NCI-H446 (cell line): Measurements from ENCODE around the gene CLSTN2.
A peak's percentile ranks its signal among the peaks of the same experiment; 100 is the strongest.

ENCODE experiments used
- DNase-seq, 2 experiments: peaks; one replicate each; lab custom pipeline; 2025; lab: John Stamatoyannopoulos, UW

The CLSTN2 gene

GRCh38 chr3:140284372-140284771 lies 349.4 kb downstream of the CLSTN2 start:
- no peak for DNase-seq

- peak in 1 of 2 experiments; percentile 32 for DNase-seq
Observed at GRCh38 chr3:140285380-140285779, 350.4 kb downstream of the CLSTN2 start.

- no peak for DNase-seq
Observed at GRCh38 chr3:140288595-140288994, 353.6 kb downstream of the CLSTN2 start.

- DNase-seq, result no peak
Observed at GRCh38 chr3:140290105-140290504, 355.1 kb downstream of the CLSTN2 start.

DNA sequence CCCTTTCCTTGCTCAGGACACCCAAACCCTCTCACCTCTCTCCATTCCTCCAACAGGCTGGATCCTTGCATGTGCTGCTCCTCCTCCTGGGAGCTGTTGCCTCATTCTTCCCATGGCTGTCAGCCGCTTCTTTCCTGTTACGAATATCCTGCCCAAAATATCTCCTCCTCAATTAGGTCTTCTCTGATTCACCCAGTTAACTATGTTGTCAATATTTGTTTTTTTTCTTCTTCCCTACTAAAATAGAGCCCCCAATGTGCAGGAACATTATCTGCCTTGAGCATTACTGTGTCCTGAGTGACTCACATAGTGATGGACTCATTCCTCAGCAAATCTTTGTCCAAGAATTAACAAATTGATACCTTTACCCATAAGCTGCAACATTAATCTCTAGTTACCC lies 357.2 kb downstream of the CLSTN2 start:
- no peak for DNase-seq

GRCh38 chr3:140292684-140293083 lies 357.7 kb downstream of the CLSTN2 start:
- peak in 1 of 2 experiments; percentile 56 for DNase-seq

GRCh38 chr3:140294058-140294457 lies 359.1 kb downstream of the CLSTN2 start:
- DNase-seq, result no peak

- DNase-seq, result peak in 1 of 2 experiments; percentile 59
Observed at GRCh38 chr3:140296796-140297352, 361.9 kb downstream of the CLSTN2 start.

DNA sequence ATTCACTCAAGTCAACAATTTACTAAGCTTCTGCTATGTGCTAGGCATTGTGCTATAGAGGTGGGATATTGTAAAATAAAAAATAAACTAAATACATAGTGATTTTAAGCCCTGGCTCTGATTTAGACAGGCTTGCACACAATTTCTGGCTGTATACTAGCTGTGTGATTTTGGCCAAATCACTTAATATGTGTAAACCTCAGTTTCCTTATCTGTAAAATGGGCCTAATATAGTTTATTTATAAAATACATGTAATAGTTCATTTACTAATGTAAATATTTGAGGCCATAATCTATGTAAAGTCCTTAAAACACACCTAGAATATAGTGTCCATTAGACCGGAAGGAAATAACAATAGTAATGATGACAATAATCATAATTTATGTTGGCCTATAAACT lies 363.1 kb downstream of the CLSTN2 start:
- DNase-seq, result no peak

GRCh38 chr3:140298569-140299070 lies 363.6 kb downstream of the CLSTN2 start:
- no peak for DNase-seq

DNA sequence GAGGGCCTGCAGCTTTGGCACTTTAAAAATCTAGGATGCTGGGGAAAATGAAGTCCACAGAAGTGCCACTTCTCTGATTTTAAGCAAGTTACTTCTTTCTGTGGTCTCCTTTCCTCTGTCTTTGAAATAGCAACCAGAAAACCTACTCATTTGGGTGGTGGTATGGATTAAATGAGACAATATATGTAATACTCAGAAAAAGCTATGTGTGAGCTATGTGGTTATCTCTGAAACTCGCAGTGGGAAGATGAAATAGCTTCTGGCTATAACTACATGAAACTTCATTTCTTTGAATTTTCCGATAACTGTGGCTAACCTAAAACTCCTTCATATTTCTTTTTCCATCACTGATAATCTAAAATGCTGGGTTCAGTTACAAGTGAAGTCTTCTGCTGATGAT lies 368.9 kb downstream of the CLSTN2 start:
- no peak for DNase-seq

DNA sequence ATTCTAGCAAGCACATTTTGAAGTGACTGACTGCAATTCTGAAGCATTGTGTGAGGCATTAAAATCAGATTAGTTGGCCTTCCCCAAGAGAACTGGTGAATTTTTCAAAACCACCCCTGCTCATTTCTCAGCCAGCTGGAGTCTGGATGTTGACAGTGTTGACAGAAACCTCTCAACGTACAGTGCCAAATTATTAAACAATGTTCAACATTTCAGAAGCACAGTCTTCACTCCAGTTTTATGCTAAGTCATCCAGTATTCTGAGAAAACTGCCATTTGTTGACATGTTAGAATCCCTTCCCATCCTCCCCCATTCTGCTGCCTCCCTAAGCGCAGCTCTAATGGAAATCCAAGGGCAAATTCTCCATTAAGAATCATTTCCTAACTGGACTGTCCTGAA lies 373.6 kb downstream of the CLSTN2 start:
- DNase-seq, result peak in 1 of 2 experiments; percentile 19

- no peak for DNase-seq
Observed at GRCh38 chr3:140311428-140311827, 376.4 kb downstream of the CLSTN2 start.

DNA sequence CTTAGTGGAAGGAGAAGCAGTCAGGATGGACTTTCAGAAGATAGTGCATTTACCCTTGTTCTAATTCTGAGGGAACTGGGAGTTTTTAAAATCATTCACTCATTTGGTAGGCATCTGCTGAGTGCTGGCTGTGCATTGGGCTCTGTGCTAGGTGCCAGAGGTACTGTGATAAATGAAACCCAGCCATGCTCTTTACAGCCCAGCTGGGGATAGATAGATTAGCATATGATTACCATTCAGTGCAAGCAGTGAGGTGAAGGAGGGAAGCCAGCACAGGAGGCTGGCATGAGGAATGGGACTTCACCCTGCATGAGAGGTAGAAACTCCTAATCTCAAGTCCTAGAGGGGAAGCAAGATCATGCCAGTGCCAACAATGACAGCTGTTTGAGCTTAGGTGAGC lies 381.0 kb downstream of the CLSTN2 start:
- DNase-seq, result peak; percentile 30 to 66

- no peak for DNase-seq
Observed at GRCh38 chr3:140316466-140316865, 381.5 kb downstream of the CLSTN2 start.

DNA sequence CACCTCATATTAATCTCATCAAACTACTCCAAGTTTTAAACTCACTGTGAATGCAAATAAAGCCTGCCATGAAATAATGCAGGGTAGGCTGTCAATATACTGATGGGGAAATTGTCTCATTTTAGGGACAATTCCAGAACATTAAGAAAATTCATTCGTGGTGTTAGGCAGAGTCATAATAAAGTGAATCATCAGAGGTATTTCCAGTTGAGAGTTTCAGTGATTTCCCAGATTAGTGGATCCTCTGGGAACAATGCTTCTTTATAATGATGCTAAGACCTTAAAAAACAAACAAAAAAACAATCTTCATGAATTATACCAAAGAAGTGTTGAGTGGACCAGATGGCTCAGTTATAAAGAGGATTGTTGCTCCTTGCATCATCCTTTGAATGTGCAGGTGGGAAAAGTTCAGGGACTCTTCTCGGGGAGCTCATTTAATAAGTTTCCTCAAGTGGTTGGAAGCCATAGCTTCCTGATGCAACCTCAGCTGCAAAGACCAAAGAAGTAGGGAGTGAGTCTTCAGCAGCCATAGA lies 381.9 kb downstream of the CLSTN2 start:
- no peak for DNase-seq

DNA sequence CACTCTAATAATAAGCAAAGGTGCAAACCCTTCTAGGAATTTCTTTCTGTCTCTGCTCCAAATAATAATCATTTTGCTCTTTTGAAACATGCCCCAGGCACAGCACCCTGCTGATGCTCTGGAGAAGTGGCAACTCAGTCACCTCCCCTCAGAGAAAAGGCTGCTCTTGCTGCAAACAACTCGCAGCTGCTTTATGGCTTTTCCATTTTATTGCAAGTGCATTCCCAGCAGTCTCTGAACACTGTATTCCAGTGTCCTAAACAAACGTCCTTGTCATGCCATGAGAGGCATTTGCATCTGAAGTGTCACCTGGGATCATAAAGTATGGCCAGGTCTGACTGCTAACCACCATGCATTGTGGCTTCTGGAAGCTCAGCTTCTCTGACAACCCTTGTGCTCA lies 384.8 kb downstream of the CLSTN2 start:
- DNase-seq, result no peak

DNA sequence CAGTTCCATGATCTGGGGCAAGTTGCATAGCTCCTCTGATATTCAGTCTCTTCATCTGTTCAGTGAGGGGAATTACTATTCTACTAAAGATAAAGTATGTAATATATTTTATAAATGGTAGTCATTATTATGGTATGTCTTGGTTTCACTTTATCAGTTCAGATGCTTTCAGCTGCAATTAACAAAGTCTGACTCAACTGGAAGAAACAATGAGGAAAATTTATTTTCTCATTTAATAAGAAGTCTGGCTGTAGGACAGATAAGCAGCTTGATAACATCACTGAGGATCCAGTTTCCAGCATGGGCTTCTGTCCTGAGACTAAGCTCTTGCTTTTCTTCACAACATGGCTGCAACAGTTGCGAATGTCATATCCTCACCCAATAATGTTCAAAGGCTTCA lies 388.6 kb downstream of the CLSTN2 start:
- DNase-seq, result no peak

- no peak for DNase-seq
Observed at GRCh38 chr3:140332131-140332530, 397.1 kb downstream of the CLSTN2 start.

DNA sequence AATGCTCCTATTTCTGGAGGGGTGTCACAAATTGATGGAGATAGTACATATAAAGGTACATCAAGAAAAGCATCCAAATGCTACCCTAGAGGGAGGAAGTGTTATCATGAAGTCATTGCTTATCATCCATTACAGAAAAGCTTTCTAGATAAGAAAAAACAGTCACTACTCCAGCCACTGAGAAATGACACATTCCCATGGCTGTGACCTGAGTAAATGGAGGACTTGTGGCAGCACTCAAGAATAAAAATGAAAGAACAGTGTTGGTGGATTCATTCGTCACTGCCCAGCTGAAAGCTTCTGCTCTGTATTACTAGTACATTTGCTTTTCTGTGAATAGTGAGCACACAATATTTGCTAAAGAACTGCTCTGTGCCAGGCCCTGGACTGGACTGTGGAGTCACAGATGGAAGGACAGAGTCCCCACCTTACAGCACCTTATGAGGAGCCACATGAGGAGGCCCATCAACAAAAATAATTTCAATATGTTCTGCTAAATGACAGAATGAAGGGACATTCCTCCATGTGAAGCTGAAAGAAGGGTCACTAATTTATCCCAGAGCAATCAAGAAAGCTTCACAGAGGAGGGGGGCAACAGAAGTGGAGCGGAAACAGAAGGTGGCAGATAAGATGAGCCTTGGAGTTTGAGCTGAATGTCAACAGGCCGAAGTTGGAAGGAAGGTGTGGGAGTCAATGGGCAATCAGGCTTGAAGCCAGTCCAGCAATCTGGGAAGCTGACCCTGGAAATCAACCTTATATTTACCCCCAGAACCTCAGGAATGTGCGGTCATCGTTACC lies 399.3 kb downstream of the CLSTN2 start:
- DNase-seq, result no peak

DNA sequence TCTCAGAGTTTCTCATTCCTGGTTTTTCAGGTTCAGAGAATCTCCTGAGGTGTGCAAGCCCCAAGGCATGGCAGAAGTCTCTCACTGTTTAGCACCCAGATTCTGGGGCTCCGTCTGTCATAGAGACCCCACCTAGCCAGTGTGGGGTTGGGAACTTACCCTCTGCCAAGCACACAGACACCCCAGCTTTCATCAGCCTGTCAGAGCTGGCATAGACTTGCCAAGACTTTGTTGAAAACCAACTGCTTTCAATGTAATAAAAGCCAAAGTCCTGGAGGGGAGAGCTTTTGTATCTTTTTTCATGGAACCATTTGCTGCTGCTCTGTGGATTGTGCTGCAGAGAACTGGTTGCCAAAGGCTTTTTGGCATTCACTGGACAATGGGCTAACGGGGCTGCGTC lies 401.5 kb downstream of the CLSTN2 start:
- DNase-seq, result peak in 1 of 2 experiments; percentile 23

DNA sequence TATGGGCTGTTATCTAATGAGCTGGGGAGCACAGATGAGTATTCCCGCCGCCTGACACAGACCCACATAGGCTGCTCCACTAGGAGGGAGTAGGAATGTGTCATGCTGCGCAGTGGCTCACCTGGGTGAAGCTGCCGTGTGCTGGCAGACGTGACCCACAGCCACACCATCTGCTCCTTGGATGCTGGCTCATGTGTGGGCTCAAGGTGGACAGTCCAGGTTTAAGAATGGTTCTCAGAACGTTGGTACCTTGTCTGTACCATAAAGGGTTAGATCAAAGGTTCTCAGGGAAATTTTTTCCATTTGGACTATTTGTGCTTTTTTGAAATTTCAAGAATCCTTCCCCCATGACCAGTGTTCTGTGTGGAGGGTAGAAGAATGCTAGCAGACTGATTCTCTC lies 403.9 kb downstream of the CLSTN2 start:
- no peak for DNase-seq

DNA sequence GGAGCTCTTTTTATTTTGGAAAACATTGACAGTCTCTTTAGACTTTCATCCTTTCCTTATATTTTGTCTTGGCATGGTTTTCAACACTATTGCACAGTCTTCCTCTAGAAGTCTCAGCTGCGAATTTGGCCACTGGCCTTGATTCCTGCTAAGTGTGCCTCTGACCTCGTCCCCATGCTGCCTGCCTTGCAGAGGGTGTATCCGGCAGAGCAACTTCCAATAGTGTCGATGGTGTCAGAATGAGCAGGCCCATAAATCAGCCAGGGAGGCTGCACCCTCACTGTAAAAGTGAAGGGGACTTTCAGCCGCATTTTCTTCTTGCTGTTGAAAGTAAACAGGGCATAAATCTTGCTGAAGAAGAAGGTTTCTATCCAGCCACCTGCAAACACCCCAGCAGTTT lies 406.2 kb downstream of the CLSTN2 start:
- DNase-seq, result peak in 1 of 2 experiments; percentile 33
